ENCODE data around the gene NFIA.

DNA sequence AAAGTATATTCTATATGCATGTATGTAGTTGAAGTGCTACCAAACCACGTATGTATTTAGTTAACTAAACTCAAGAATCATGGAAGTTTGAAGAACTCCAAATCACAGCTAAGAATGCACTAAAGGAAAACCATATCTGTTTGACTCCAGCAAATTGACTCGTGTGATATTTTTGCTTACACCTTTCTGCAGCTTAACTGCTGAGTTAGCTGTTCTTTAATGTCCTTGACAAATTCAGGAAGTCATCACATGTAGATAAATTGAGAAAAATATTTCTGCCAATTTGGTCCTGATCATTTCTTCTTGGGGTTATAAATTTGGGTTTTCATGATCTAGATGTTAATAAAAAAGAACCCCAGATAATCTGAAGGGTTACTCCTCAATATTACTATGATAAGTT, 83.0 kb downstream of the NFIA start:
- TF ChIP-seq EZH2 (IDR thresholded peaks at IDR 0.05; ENCODE audit: low read length, unreplicated experiment) (no peak), CTCF (conservative IDR thresholded peaks at IDR 0.05; ENCODE audit: low read depth, low read length) (no peak)

Data from PC-3 (cell line).